CD4-positive, alpha-beta T cell (primary cell): Measurements from ENCODE around the gene CALHM5. TPM values are rescaled to one million over a fixed set of nuclear protein-coding genes. Genes with fewer than 3 reads are reported as not detected.
A peak's percentile ranks its signal among the peaks of the same experiment; 100 is the strongest.

Source experiments
- ATAC-seq: fragments of 200-7000 bp; cut with Tn5 transposase; one replicate; pipeline ENCODE4 v1.10.0; 2022; ENCODE audit warnings: mild to moderate bottlenecking; ENCODE audit not compliant: poor library complexity
- CTCF ChIA-PET: fragments of 350-600 bp; sonication (Branson Sonifier 250); formaldehyde crosslinking; loops from one replicate; lab custom pipeline; 2021; ENCODE audit warnings: antibody characterized with exemption, inconsistent platforms; lab: Charles Lee
- POLR2A ChIA-PET: fragments of 350-600 bp; sonication (Branson Sonifier 250); formaldehyde crosslinking; loops from one replicate; lab custom pipeline; 2021; ENCODE audit warnings: antibody characterized with exemption, inconsistent platforms; lab: Charles Lee
- DNase-seq, 14 experiments: peaks; one replicate each; pipeline ENCODE4 v3.0.0-alpha.2; 2013 to 2020; ENCODE audit warnings: mixed read lengths in 2 of 14
- H3K27ac ChIP-seq, 2 donors: one replicate each; pipeline versions ENCODE4 v1.5.1 to v1.7.0; 2013; ENCODE audit warnings: low read length in 2 of 2, low read depth in 1 of 2, mild to moderate bottlenecking in 1 of 2
- H3K27me3 ChIP-seq, 2 experiments: 1 replicate in 1 of 2; 2 replicates in 1 of 2; pipeline versions ENCODE4 v1.6.1 to v1.7.0; 2013; ENCODE audit warnings: low read length in 2 of 2, control low read depth in 1 of 2, mild to moderate bottlenecking in 1 of 2, moderate library complexity in 1 of 2; ENCODE audit not compliant: insufficient read depth in 2 of 2, control insufficient read depth in 1 of 2
- H3K36me3 ChIP-seq: one replicate; pipeline ENCODE4 v1.6.1; 2013; ENCODE audit warnings: low read length, control low read depth; ENCODE audit not compliant: insufficient read depth
- H3K4me1 ChIP-seq: one replicate; pipeline ENCODE4 v1.6.1; 2013; ENCODE audit warnings: low read length, control low read depth; ENCODE audit not compliant: insufficient read depth
- H3K4me3 ChIP-seq: one replicate; pipeline ENCODE4 v1.5.1; 2013; ENCODE audit warnings: mild to moderate bottlenecking, low read length, moderate library complexity
- H3K9me3 ChIP-seq, 2 experiments: 1 replicate in 1 of 2; 2 replicates in 1 of 2; pipeline versions ENCODE4 v1.6.1 to v1.7.0; 2013; ENCODE audit warnings: low read length in 2 of 2, mild to moderate bottlenecking in 2 of 2, control low read depth in 1 of 2, moderate library complexity in 1 of 2; ENCODE audit not compliant: control insufficient read depth in 1 of 2, insufficient read depth in 1 of 2
- H3K27ac Mint-ChIP-seq: one replicate; pipeline ENCODE4 v1.8.0; 2020; ENCODE audit warnings: mixed read lengths
- H3K27me3 Mint-ChIP-seq: one replicate; pipeline ENCODE4 v1.8.0; 2021; ENCODE audit warnings: mixed read lengths
- H3K36me3 Mint-ChIP-seq: one replicate; pipeline ENCODE4 v1.8.0; 2021; ENCODE audit warnings: low read depth, mixed read lengths
- H3K4me1 Mint-ChIP-seq: one replicate; pipeline ENCODE4 v1.8.0; 2021; ENCODE audit warnings: low read depth, mixed read lengths
- H3K4me3 Mint-ChIP-seq: one replicate; pipeline ENCODE4 v1.8.0; 2020; ENCODE audit warnings: mild to moderate bottlenecking, mixed read lengths
- H3K9me3 Mint-ChIP-seq: one replicate; pipeline ENCODE4 v1.8.0; 2020; ENCODE audit warnings: mixed read lengths
- CTCF ChIP-seq: fragments of 200-600 bp; IDR thresholded peaks from one replicate; pipeline ENCODE4 v1.8.0; 2022; ENCODE audit warnings: antibody characterized with exemption, mild to moderate bottlenecking
- intact Hi-C, 2 experiments: fragments of 100-400 bp; cut with DNase I in 1 of 2; cut with micrococcal nuclease in 1 of 2; formaldehyde crosslinking; loops; one replicate each; pipeline versions ENCODE4 v1.15.1 to v1.9.0; 2023 to 2025; cut with DNase I, micrococcal nuclease
- total RNA-seq, 174 experiments: library from RNA in 2 of 174; stranded (reverse) in 2 of 174; gene quantifications; one replicate each; pipeline ENCODE4 v1.2.3 and lab custom pipeline; 2021 to 2026

The CALHM5 gene
- total RNA-seq, 2 experiments from 2014 or later, result not detected

GRCh38 chr6:116557893-116558292 is 46.5 kb downstream of the CALHM5 start:
- ChIA-PET POLR2A (no interaction called here), CTCF (no interaction called here)
- intact Hi-C loops, result no loop called here
- no peak for TF ChIP-seq CTCF
- H3K27me3 Mint-ChIP-seq, result peaks cover 15% of the 10 kb centered on the region
- H3K4me3 Mint-ChIP-seq, result no peak overlapping the region
- DNase-seq (no peak), ATAC-seq (no peak)
- no peaks in the 10 kb centered on the region for H3K4me1 Mint-ChIP-seq
- Histone ChIP-seq H3K9me3 (no peaks in the 10 kb centered on the region), H3K27ac (no peak overlapping the region), H3K4me1 (no peaks in the 10 kb centered on the region), H3K4me3 (no peak overlapping the region), H3K27me3 (peaks cover 3 to 6% of the 10 kb centered on the region in 2 experiments), H3K36me3 (no peaks in the 10 kb centered on the region)
- H3K27ac Mint-ChIP-seq, result no peak overlapping the region
- no peaks in the 10 kb centered on the region for H3K36me3 Mint-ChIP-seq
- H3K9me3 Mint-ChIP-seq, result no peaks in the 10 kb centered on the region

- Histone ChIP-seq H3K4me3 (no peak overlapping the region), H3K36me3 (no peaks in the 10 kb centered on the region), H3K27ac (no peak overlapping the region), H3K4me1 (peaks cover 5% of the 10 kb centered on the region), H3K9me3 (no peaks in the 10 kb centered on the region), H3K27me3 (peaks cover 0 to 10% of the 10 kb centered on the region in 2 experiments)
- H3K4me1 Mint-ChIP-seq, result no peaks in the 10 kb centered on the region
- intact Hi-C loops, result loop anchor here in 1 of 2 experiments (10.0 kb wide), 1 partner anchor 1115 kb away; the partner anchor contains the start of gene NUS1
- ChIA-PET POLR2A (interaction anchor here (0.6 to 2.6 kb wide), 3 partner anchors 11 to 280 kb away, joined by 3 to 14 read pairs (median 3); partner anchors contain the start of genes RWDD1 and TSPYL1), CTCF (interaction anchor here (0.5 to 2.0 kb wide), 8 partner anchors 11 to 292 kb away, joined by 3 to 11 read pairs (median 3); partner anchors contain the start of genes RWDD1 and ZUP1)
- no peaks in the 10 kb centered on the region for H3K36me3 Mint-ChIP-seq
- H3K27ac Mint-ChIP-seq, result no peak overlapping the region
- H3K27me3 Mint-ChIP-seq, result peaks cover 10% of the 10 kb centered on the region
- TF ChIP-seq CTCF, result no peak
- H3K9me3 Mint-ChIP-seq, result no peaks in the 10 kb centered on the region
- no peak for ATAC-seq
- no peak for DNase-seq
- no peak overlapping the region for H3K4me3 Mint-ChIP-seq
These were observed 48.7 kb downstream of the CALHM5 start for GRCh38 chr6:116560130-116560529.

- peak; percentile 98 for TF ChIP-seq CTCF
- intact Hi-C loops, result loop anchor here (1.0 to 10.0 kb wide), 2 partner anchors 343 to 1113 kb away; partner anchors contain the start of gene NUS1 (in 1 of the 2)
- no peak overlapping the region for H3K4me3 ChIP-seq
- Mint-ChIP-seq H3K27me3 (peaks cover 10% of the 10 kb centered on the region), H3K9me3 (no peaks in the 10 kb centered on the region), H3K36me3 (no peaks in the 10 kb centered on the region), H3K4me3 (no peak overlapping the region), H3K27ac (no peak overlapping the region), H3K4me1 (no peaks in the 10 kb centered on the region)
- H3K9me3 ChIP-seq, result no peaks in the 10 kb centered on the region
- ATAC-seq (peak; percentile 85), DNase-seq (peak; percentile 39 to 82 (median 55))
- H3K4me1 ChIP-seq, result peaks cover 8% of the 10 kb centered on the region
- CTCF ChIA-PET, result interaction anchor here (0.6 to 2.0 kb wide), 13 partner anchors 9 to 345 kb away, joined by 3 to 11 read pairs (median 3); partner anchors contain the start of genes RWDD1 and ZUP1
- no peak overlapping the region for H3K27ac ChIP-seq
- POLR2A ChIA-PET, result interaction anchor here (2.6 kb wide), 1 partner anchor 10 kb away, joined by 14 read pairs; the partner anchor contains the start of gene RWDD1
- H3K36me3 ChIP-seq, result no peaks in the 10 kb centered on the region
- peaks cover 0 to 14% of the 10 kb centered on the region in 2 experiments for H3K27me3 ChIP-seq
These were observed 50.1 kb downstream of the CALHM5 start for GRCh38 chr6:116561377-116562018.
